ENCODE data around the gene ZBP1.

ZBP1 gene

DNA sequence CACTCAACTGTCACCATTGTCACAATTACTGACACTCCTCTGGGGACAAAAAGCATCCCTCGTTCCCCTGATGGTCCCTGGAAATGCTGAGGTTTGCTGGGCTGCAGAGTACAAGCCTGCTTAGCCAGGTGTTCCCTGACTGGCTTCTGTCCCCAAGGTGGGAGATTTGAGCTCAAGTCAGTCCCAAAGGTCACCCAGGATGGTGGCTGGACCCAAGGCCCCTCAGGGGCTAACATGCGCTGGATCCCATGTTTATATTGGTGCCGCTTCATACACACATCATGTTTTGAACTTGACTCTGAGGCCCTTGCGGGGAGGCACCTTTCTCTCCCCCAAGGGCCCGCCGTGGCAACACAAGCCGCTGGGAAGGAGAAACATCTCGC lies 45.4 kb upstream of the ZBP1 start:
- no peak overlapping the region for H3K4me3 ChIP-seq (ENCODE audit: low read depth, low read length)
- in situ Hi-C loops (cut with HindIII; ENCODE audit: low sequenced_read_pairs), result no loop called here
- TF ChIP-seq, protein P1, sequence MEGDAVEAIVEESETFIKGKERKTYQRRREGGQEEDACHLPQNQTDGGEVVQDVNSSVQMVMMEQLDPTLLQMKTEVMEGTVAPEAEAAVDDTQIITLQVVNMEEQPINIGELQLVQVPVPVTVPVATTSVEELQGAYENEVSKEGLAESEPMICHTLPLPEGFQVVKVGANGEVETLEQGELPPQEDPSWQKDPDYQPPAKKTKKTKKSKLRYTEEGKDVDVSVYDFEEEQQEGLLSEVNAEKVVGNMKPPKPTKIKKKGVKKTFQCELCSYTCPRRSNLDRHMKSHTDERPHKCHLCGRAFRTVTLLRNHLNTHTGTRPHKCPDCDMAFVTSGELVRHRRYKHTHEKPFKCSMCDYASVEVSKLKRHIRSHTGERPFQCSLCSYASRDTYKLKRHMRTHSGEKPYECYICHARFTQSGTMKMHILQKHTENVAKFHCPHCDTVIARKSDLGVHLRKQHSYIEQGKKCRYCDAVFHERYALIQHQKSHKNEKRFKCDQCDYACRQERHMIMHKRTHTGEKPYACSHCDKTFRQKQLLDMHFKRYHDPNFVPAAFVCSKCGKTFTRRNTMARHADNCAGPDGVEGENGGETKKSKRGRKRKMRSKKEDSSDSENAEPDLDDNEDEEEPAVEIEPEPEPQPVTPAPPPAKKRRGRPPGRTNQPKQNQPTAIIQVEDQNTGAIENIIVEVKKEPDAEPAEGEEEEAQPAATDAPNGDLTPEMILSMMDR (IDR thresholded peaks at IDR 0.05; ENCODE audit: low read depth, low read length), result no peak
- DNase-seq (ENCODE audit: low read depth, low spot score), result no peak

DNA sequence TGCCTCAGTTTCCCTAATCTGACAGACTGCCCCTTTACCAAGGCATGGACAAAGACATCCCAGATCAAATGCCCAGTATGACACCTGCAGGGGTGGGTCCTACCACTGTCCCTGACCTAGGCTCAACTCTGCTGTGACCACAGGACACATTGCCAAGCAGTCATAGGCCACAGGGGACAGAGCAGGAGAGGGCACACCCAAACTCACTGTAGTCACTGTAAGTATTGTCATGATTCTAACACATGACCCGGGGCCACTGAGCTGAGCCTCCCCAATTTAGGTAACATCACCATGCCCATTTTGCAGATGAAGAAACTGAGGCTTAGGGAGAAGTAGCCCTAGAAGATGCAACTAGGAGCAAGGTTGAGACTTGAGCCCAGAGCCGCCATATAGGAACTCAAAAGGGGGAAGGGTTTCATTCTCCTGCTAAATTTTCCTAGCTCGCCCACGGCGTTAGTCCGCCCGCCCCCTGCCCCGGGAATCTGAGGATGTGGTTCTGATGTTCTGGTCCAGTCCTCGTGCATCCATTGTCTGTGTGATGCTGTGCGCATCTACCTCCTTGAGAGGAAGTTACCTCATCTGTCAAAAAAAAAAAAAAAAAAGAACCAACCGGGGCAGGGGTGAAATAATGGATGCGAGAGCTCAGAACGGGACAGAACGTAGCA lies 44.8 kb upstream of the ZBP1 start:
- DNase-seq (ENCODE audit: low read depth, low spot score), result no peak
- in situ Hi-C loops (cut with HindIII; ENCODE audit: low sequenced_read_pairs), result no loop called here
- H3K4me3 ChIP-seq (ENCODE audit: low read depth, low read length), result no peak overlapping the region
- TF ChIP-seq, protein P1 (IDR thresholded peaks at IDR 0.05; ENCODE audit: low read depth, low read length), result no peak

DNA sequence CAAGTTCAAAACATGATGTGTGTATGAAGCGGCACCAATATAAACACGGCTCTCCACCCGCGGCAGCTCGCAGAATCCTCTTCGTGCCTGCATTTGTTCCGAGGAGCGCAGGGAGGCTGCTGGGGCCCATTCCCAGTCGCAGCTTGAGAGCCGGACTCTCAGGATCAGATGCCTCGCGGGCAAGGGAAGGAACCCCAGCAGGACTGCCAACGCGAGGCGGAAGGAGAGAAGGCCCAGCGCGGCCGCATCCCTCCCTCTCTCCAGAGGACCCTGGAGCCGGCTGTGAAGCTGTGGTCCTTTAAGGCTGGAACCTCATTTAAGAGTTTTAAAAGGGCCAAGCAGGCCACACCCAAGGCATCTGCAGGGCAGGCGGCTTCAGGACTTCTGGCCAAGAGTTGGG lies 44.2 kb upstream of the ZBP1 start:
- no peak for DNase-seq (ENCODE audit: low read depth, low spot score)
- in situ Hi-C loops (cut with HindIII; ENCODE audit: low sequenced_read_pairs), result no loop called here
- no peak overlapping the region for H3K4me3 ChIP-seq (ENCODE audit: low read depth, low read length)
- TF ChIP-seq, protein P1 (IDR thresholded peaks at IDR 0.05; ENCODE audit: low read depth, low read length), result no peak

DNA sequence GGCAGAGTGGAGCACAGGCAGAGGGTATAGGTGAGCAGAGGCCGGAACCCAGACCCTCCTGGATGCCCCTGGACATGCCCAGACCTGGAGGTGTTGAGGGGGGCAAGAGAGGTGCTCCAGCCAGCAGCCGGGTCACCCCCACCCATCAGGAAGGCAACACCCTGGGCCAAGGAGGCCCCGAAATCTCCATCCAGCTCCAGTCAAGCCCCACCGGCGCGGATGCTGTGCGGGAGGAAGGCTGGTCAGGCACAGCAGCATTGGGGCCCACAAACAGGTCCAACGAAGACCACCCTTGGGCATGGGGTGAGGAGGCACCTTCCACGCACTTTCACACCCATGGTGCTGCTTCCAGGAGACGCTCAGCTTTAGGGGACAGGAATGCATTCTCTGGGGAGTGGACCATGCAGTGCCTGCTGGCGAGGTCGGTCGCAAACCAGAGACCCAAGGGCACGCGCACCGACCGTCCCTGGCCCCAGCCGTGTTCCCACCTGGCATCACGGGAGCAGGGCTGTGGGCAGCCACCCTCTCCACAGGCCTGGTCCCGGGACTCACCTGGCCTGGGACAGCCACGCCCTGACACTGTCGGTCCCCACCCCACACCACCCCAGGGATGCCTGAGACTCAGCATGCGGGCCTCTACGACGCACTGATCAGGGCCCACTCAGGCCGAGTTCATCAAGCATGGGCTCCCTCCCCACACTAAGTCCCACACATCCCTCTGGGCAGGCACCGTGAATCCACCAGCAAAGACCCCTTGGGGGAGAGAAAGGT lies 43.6 kb upstream of the ZBP1 start:
- H3K4me3 ChIP-seq (ENCODE audit: low read depth, low read length), result no peak overlapping the region
- TF ChIP-seq, protein P1 (IDR thresholded peaks at IDR 0.05; ENCODE audit: low read depth, low read length), result no peak
- in situ Hi-C loops (cut with HindIII; ENCODE audit: low sequenced_read_pairs), result no loop called here
- no peak for DNase-seq (ENCODE audit: low read depth, low spot score)

DNA sequence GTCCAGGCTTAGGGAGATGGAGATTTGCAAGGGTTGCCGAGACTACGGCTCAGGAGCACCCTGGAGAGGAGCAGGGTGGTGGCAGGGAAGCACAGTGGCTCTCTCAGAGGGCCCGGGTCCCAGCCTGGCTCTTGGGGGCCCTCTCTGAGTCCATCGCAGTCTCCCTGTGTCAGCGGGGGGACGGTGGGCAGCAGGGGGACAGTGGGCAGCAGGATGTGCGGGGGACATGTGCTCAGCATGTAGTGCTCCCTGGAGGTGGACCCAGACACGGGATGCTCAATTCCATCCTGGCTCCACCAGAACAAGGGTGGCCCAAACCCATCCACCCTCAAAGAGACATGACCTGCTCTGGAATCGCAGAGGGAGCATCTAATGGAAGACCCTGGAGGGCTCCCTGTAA lies 43.0 kb upstream of the ZBP1 start:
- no peak overlapping the region for H3K4me3 ChIP-seq (ENCODE audit: low read depth, low read length)
- TF ChIP-seq, protein P1 (IDR thresholded peaks at IDR 0.05; ENCODE audit: low read depth, low read length), result no peak
- in situ Hi-C loops (cut with HindIII; ENCODE audit: low sequenced_read_pairs), result no loop called here
- no peak for DNase-seq (ENCODE audit: low read depth, low spot score)

DNA sequence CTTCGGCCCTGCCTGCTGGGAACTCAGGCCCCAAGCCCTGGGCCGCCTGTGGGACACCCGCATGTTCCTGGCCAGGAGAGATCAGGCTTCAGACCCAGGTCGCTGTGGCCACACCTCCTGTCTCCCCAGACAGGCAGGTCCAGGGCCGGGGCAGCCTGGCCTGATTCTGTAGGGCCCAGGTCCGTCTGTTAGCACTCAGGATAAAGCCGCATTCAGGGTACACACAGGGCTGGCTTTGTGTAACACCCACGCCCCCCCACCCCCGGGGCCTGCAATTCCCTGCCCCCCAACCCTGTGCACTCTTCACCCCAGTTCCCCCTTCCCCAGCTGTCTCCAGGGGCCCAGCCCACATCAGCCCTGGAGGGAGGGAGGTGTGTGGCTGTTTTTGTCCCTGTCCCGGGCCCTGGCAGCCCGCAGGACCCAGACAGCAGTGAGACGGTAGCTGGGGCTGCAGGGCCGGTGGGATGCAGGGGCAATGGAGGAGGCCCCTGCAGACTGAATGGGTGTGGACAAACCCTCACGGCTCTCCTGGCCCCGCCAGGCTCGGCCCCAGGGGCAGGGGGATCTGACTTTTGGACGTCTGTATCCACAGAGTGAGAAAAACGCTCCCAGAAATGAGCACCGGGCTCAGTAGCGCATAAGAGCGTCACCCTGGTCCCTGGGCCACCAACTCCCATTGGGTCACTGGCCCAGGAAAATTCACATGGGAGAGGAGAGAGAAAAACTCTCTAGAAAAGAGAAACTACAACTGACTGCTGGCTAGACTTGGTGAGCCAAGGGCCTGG lies 42.4 kb upstream of the ZBP1 start:
- no peak overlapping the region for H3K4me3 ChIP-seq (ENCODE audit: low read depth, low read length)
- TF ChIP-seq, protein P1 (IDR thresholded peaks at IDR 0.05; ENCODE audit: low read depth, low read length), result no peak
- in situ Hi-C loops (cut with HindIII; ENCODE audit: low sequenced_read_pairs), result no loop called here
- no peak for DNase-seq (ENCODE audit: low read depth, low spot score)

Measured in astrocyte of the spinal cord (primary cell).